ENCODE results near the gene WNT8B.

WNT8B gene, protein sequence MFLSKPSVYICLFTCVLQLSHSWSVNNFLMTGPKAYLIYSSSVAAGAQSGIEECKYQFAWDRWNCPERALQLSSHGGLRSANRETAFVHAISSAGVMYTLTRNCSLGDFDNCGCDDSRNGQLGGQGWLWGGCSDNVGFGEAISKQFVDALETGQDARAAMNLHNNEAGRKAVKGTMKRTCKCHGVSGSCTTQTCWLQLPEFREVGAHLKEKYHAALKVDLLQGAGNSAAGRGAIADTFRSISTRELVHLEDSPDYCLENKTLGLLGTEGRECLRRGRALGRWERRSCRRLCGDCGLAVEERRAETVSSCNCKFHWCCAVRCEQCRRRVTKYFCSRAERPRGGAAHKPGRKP

GRCh38 chr10:100462709-100463108 is at the start of gene WNT8B:
TSS of gene WNT8B (plus strand) at chr10:100463009. CDS start at chr10:100463169, 160 bp downstream.
- DNase-seq, result no peak

DNA sequence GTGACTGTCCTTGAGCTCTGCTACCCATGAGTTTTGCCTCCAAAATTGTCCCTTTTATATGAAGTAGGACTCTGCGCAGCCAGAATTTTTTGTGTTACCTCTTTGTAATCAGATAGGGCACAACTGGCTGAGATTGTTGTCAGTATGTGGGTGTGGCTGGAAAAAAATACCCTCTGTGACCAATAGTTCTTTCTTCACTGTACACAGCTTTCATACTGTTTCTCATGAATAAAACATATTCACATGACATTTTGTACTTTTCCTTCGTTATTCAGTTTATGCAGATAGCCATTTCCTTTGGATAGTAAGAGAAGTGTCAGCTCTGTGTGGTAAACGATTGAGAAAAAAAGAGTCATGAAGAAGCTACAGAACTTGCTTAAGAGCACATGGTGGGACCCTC is 49.6 kb upstream of the WNT8B start:
- DNase-seq, result no peak

GRCh38 chr10:100419911-100420449 is 42.8 kb upstream of the WNT8B start:
- no peak for DNase-seq

DNA sequence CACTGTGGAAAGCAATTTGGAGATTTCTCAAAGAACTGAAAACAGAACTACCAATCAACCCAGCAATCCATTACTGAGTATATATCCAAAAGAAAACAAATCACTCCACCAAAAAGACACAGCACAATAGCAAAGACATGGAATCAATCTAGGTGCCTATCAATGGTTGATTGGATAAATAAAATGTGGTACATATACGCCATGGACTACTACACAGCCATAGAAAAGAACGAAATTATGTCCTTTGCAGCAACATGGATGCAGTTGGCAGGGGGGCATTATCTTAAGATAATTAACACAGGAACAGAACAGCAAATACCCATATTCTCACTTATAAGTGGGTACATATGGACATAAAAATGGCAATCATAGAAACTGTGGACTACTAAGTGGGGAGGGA is 35.4 kb upstream of the WNT8B start:
- no peak for DNase-seq

DNA sequence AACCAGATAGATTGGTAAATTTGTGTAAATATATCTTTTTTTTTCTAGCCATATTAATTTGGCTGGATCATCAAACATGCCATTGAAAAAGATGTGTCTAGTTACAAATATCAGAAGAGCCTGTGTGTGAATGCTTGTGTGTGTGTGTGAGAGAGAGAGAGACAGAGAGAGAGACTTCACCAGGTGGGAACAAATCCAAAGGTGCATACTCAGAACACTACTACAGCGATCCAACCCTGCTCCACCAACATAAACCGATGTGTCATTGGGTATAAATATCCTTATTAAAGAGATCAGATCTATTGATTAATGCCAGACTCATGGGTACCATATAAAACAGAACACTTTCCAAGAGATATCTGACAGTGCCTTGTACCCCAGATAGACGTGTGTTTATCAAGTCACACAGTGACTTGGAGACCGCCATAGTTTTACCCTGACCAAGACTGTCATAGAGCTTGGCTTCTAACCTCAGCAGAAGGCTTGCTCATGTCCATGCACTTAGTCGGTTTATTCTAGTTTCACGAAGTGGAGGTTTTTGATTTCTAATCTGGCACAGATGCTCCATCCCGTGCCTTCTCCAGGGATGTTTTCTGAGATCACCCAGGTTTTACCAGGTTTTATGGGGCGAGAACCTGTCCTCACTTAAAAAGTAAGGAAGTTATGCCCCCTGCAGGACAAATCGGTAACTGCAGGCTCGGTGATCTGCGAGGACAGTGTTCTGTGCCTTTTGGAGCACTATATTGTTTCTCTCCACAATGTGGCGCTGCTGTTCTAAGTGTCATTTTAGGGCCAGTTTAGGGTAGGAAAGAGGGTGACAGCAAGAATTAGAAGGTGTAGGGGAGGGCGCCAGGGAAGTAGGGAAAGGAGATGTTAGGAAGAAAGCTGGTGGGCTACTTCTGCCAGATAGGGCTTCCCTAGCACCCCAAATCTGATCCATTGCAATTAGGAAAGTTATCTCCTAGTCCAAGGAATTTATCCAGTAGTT is 29.3 kb upstream of the WNT8B start:
- peak; percentile 100 for DNase-seq

DNA sequence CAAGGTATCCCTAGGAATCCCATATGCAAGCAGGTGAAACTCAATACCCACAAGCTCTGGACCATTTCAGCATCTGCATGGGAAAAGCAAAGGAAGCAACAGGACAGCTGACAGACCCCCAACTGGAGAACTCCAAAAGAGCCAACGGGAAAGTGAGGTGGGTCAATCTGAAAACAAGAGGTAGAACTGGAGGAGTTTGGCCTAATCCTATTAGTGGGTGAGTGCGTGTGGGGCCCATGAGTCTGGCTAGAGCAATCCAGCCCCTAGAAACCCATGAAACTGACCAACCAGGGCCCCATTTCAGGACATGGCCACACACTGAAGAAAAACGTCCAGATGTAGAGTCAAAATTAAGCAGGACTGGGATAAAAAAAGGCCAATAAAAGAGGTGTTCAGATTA is 26.6 kb upstream of the WNT8B start:
- no peak for DNase-seq

DNA sequence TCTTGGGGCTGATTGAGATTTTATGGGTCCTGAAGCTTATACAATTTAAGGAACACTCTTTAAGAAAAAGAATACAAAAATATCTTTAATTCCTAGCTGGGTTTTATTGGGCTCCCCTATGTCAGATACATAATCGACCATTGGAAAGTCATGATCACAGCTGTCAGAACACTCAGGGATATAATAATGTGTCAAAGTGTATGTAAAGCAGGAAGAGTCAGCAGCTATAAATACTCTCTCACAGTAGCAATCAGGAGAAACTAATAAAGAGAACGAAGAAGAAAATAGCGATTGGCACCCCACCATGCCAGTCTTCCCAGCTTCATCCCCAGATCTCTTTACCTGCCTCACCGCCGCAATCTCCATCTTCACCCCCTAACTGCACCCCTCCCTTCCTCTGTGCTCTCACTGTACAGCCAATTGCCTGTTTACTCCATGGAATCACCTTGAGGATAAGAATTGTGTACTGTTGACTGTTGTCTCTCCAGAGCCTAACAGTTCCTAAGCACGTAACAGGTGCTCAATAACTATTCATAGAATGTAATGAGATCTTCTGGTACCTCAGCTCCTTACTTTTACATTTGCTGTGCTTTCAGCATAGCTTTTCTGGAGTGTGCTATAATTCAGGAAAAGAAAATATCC is 24.0 kb upstream of the WNT8B start:
- DNase-seq, result no peak

- no peak for DNase-seq
Observed at GRCh38 chr10:100442548-100442947, 20.3 kb upstream of the WNT8B start.

- DNase-seq, result no peak
Observed at GRCh38 chr10:100446130-100446761, 16.6 kb upstream of the WNT8B start.

DNA sequence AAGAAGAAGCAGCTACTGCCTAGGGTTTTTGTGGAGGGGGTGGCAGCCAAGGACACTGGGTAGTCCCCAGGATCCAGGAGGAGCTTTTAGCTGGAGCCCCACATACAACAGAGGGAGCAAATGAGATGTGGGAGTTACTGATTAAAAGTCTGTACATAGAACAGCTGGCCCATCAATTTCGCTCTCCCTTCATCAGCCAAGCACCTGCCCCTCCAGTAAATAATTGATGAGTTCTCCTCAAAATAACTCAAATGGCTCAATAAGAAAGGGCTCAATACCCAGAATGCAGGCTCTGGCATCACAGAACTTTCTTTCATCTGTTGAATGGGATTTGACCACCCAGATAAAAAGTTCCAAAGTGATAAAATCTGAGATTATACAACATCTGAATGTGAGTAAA is 15.1 kb upstream of the WNT8B start:
- no peak for DNase-seq

DNA sequence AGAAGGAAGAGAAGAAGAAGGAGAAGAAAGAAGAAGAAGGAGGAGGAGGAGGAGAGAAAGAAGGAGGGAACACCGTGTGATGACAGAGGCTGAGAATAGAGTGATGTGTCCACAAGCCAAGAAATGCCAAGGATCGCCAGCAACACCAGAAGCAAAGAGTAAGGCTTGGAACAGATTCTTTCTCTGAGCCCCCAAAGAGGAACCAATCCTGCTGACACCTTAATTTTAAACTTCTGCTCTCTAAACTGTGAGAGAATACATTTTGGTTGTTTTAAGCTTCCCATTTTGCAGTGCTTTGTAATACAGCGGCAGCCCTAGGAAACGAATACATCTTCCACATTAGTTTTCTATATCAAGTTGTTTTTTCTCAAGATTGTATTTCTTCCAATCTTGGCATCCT is 13.9 kb upstream of the WNT8B start:
- no peak for DNase-seq

GRCh38 chr10:100468322-100468721 is 5.5 kb downstream of the WNT8B start:
- no peak for DNase-seq

DNA sequence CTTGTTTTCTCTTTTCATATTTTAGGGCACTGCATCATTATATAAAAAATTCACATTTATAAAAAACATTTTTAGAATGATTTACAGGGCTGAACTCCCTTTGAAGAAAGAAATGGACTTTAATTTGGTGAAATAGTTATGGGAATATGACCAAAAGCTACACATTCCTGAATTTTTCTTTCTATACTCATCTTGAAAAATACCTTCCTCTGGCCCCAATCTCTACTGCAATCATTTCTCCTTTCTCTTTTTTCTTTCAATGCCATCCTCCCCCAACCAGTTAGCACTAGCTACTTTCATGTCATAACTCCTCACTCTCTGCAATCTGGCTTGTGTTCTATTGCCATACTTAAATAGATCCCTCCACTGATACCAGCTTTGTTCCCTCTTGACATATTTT is 6.2 kb downstream of the WNT8B start:
- DNase-seq, result no peak

- DNase-seq, result no peak
Observed at GRCh38 chr10:100469756-100470155, 6.9 kb downstream of the WNT8B start.

- DNase-seq, result no peak
Observed at GRCh38 chr10:100470367-100470766, 7.6 kb downstream of the WNT8B start.

- no peak for DNase-seq
Observed at GRCh38 chr10:100477970-100478369, 15.2 kb downstream of the WNT8B start.

- DNase-seq, result no peak
Observed at GRCh38 chr10:100479037-100479436, 16.2 kb downstream of the WNT8B start.

- DNase-seq, result no peak
Observed at GRCh38 chr10:100480002-100480401, 17.2 kb downstream of the WNT8B start.

DNA sequence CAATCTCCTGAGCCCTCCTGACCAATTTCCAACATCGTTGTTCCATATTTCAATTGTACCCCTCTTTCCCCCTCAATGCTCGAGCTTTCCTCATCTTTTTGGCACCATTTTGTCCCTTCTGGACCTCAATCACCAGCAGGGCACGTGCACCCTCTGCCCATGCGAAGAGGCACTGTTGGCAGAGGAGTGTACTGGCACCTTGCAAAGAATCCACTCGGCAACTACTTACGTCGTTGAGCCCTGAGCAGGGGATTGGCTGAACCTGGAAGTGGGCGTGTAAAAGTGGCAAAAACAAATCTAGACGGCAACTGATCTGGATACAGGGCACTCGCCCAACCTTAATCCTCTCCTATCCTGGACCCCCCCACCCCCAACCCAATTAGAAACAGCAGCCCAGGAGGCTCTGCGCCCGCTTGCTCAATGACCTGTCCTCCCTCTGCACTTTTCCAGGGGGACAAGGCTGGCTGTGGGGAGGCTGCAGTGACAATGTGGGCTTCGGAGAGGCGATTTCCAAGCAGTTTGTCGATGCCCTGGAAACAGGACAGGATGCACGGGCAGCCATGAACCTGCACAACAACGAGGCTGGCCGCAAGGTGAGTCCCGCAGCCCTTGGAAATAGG is 18.8 kb downstream of the WNT8B start:
- peak; percentile 96 for DNase-seq

GRCh38 chr10:100482181-100482833 is 19.5 kb downstream of the WNT8B start:
- peak; percentile 87 for DNase-seq

DNA sequence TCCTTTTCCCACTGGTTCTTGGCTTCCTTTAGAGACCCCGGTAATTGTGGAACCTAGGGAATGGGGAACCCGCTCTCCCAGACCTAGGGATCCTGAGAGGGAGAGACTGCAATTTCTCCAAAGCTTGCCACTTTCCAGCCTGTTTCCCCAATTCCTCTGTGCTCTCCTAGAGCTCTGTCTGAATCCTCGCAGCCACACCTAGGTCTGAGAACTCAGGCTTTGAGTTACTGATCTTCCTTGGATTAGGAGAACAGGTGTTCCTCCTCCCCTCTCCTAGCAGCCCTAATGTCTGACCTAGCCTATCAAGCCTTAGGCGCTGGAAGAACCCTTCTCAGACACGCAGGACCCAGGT is 20.0 kb downstream of the WNT8B start:
- no peak for DNase-seq
